ENCODE data around the gene SLC44A1.
A peak's percentile ranks its signal among the peaks of the same experiment; 100 is the strongest.

Gene SLC44A1

DNA sequence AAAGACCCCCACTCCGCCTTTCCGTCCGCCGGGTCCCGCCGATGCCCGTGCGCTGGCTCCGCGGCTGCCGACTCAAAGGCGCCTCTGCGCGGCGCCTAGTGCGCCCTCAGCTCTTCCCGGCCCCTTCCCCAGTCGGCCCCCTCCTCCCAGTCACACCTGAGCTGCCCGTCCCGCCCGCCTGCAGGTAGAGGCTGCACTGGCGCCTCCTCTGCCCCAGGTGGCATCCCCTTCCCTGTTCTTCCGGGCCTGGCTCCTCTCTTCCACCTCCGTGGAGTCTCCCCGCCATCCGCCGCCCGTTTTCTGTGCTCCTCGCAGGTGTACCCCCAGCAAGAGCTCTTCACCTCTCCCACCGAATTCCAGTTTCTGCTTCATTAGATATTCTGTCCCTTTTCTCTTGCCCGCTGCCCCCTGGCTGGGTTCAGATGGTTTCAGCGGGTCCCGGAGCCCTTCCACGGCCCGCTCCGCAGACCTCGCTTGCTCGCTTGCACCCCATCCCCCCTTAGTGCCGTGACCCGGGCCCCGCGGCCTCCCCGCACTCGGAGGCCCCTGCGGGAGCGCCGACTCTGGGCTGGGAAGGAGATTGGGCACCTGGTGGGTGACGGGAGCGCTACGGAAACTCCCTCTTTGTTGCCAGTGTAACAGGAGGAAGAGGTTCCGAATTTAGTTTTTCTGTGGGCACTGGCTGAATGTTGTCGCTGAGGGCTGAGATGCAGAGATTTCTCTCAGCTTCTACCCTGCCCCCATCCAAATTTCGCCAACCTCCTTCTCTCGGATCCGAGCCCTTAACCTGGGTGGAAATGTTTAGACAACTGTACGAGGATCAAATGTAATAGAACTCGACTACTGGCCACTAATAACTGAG lies 809 bp downstream of the SLC44A1 start:
- Histone ChIP-seq H3K4me3 (IDR thresholded peaks at IDR 0.05; ENCODE audit: insufficient read depth, low read depth, low read length) (peak overlapping the region; percentile 21), H3K4me1 (ENCODE audit: low read depth, poor library complexity, severe bottlenecking) (peaks cover 56% of the 10 kb centered on the region), H3K27ac (peak overlapping the region; percentile 96), H3K4me2 (peak overlapping the region; percentile 97), H3K36me3 (ENCODE audit: insufficient read depth) (no peaks in the 10 kb centered on the region), H4K20me1 (ENCODE audit: insufficient read depth) (no peaks in the 10 kb centered on the region), H3K27me3 (ENCODE audit: insufficient read depth, low read depth) (no peaks in the 10 kb centered on the region), H3K9ac (peak overlapping the region; percentile 91), H3K79me2 (ENCODE audit: insufficient read depth, low read depth) (peaks cover 54% of the 10 kb centered on the region), H2AFZ (ENCODE audit: low read depth) (peak overlapping the region; percentile 79)
- TF ChIP-seq, protein P1, sequence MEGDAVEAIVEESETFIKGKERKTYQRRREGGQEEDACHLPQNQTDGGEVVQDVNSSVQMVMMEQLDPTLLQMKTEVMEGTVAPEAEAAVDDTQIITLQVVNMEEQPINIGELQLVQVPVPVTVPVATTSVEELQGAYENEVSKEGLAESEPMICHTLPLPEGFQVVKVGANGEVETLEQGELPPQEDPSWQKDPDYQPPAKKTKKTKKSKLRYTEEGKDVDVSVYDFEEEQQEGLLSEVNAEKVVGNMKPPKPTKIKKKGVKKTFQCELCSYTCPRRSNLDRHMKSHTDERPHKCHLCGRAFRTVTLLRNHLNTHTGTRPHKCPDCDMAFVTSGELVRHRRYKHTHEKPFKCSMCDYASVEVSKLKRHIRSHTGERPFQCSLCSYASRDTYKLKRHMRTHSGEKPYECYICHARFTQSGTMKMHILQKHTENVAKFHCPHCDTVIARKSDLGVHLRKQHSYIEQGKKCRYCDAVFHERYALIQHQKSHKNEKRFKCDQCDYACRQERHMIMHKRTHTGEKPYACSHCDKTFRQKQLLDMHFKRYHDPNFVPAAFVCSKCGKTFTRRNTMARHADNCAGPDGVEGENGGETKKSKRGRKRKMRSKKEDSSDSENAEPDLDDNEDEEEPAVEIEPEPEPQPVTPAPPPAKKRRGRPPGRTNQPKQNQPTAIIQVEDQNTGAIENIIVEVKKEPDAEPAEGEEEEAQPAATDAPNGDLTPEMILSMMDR (conservative IDR thresholded peaks at IDR 0.05; ENCODE audit: low read depth, low read length): no peak

DNA sequence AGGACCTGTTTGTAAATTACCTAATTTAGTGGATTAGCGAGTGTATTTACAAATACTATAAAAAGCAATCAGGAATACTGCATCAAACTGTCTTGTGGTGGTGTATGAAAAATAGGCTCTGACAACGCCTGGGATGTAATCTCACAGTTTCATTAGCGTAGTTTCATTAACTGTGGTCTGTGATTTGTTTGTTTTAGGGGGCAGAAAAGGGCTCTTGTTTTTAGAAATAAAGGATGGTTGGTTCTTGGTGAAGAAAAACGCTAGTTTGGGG lies 1.4 kb downstream of the SLC44A1 start:
- H2AFZ ChIP-seq (ENCODE audit: low read depth): peak overlapping the region; percentile 79
- H3K9ac ChIP-seq: peak overlapping the region; percentile 91
- H3K4me1 ChIP-seq (ENCODE audit: low read depth, poor library complexity, severe bottlenecking): peaks cover 62% of the 10 kb centered on the region
- no peaks in the 10 kb centered on the region for H4K20me1 ChIP-seq (ENCODE audit: insufficient read depth)
- H3K36me3 ChIP-seq (ENCODE audit: insufficient read depth): no peaks in the 10 kb centered on the region
- H3K79me2 ChIP-seq (ENCODE audit: insufficient read depth, low read depth): peaks cover 59% of the 10 kb centered on the region
- no peaks in the 10 kb centered on the region for H3K27me3 ChIP-seq (ENCODE audit: insufficient read depth, low read depth)
- peak overlapping the region; percentile 96 for H3K27ac ChIP-seq
- peak overlapping the region; percentile 97 for H3K4me2 ChIP-seq
- TF ChIP-seq, protein P1 (conservative IDR thresholded peaks at IDR 0.05; ENCODE audit: low read depth, low read length): no peak
- H3K4me3 ChIP-seq (IDR thresholded peaks at IDR 0.05; ENCODE audit: insufficient read depth, low read depth, low read length): peak overlapping the region; percentile 21

DNA sequence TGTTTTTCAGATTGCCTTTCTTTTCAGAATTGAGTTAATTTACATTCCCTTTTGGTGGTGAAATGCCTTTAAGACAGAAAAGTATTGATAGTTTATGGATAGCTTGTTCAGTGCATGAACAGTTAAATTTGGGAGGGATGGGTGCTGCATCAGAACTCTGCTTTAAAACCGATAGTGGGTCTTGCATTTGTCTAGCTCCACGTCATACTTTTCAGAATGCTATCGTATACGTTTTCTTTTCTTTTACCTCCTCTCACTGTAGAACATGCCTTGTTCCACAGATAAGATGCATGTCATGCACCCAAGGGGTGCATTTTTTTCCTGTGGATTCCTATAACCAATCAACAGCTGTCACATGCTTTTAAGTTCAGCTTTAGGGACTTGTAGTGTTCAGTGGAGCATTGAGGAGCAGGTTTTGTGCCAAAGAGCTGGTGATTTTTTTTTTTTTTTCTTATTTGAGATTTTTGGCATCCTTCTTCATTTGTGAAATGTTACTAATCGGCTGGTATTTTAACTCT lies 2.3 kb downstream of the SLC44A1 start:
- Histone ChIP-seq H3K27me3 (ENCODE audit: insufficient read depth, low read depth) (no peaks in the 10 kb centered on the region), H3K4me3 (IDR thresholded peaks at IDR 0.05; ENCODE audit: insufficient read depth, low read depth, low read length) (peak overlapping the region; percentile 58), H3K9ac (peak overlapping the region; percentile 91), H3K36me3 (ENCODE audit: insufficient read depth) (no peaks in the 10 kb centered on the region), H2AFZ (ENCODE audit: low read depth) (peak overlapping the region; percentile 24), H3K79me2 (ENCODE audit: insufficient read depth, low read depth) (peaks cover 68% of the 10 kb centered on the region), H4K20me1 (ENCODE audit: insufficient read depth) (no peaks in the 10 kb centered on the region; the same call in 1 of the 2 replicates), H3K4me1 (ENCODE audit: low read depth, poor library complexity, severe bottlenecking) (peaks cover 67% of the 10 kb centered on the region), H3K27ac (peak overlapping the region; percentile 96), H3K4me2 (peak overlapping the region; percentile 97)
- TF ChIP-seq, protein P1 (conservative IDR thresholded peaks at IDR 0.05; ENCODE audit: low read depth, low read length): no peak

DNA sequence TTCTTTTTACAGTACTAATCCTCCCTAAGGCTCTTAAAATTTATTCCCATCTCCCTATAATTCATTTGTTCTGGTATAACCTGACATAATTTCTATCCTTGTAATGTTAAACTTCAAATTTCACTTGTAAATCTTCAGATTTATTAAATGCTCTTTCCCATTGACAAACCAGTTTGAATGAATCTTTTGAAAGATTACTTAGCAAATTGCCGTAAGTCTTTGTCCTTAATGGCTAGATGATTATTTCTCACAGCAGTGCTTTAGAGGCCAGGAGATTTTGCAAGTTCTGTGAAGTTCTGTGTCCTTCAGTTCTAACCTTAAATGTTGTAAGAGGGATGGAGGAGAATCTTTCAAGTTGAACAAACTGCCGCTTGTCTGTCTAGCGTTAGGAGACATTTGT lies 4.2 kb downstream of the SLC44A1 start:
- H3K79me2 ChIP-seq (ENCODE audit: insufficient read depth, low read depth): peaks cover 88% of the 10 kb centered on the region
- TF ChIP-seq, protein P1 (conservative IDR thresholded peaks at IDR 0.05; ENCODE audit: low read depth, low read length): no peak
- H3K4me1 ChIP-seq (ENCODE audit: low read depth, poor library complexity, severe bottlenecking): peaks cover 65% of the 10 kb centered on the region

More for the DNA sequence above, 4.2 kb downstream of the SLC44A1 start:
- Histone ChIP-seq H3K27me3 (ENCODE audit: insufficient read depth, low read depth) (no peaks in the 10 kb centered on the region), H3K27ac (no peak overlapping the region; the same call in 1 of the 2 replicates), H2AFZ (ENCODE audit: low read depth) (no peak overlapping the region), H3K4me3 (IDR thresholded peaks at IDR 0.05; ENCODE audit: insufficient read depth, low read depth, low read length) (no peak overlapping the region), H4K20me1 (ENCODE audit: insufficient read depth) (no peaks in the 10 kb centered on the region; the same call in 1 of the 2 replicates), H3K36me3 (ENCODE audit: insufficient read depth) (no peaks in the 10 kb centered on the region), H3K4me2 (peak overlapping the region; percentile 97), H3K9ac (no peak overlapping the region)
